Coronary artery (tissue), 2 donors: ENCODE results near the gene BLM.

ENCODE experiments used
- DNase-seq: peaks from one replicate; pipeline ENCODE4 v3.0.0-alpha.2; 2017; ENCODE audit warnings: low spot score
- H3K27ac ChIP-seq, 2 donors: fragments of 200-600 bp; sonication (generic); one replicate each; pipeline ENCODE4 v1.5.1; 2016 to 2019
- H3K4me3 ChIP-seq: fragments of 200-600 bp; sonication (generic); 2 replicates; pipeline ENCODE4 v1.5.1; 2016; ENCODE audit warnings: mild to moderate bottlenecking, moderate library complexity
- CTCF ChIP-seq: fragments of 200-600 bp; sonication (generic); IDR thresholded peaks from one replicate; pipeline ENCODE4 v1.5.1; 2019; ENCODE audit warnings: antibody characterized with exemption

BLM gene

GRCh38 chr15:90808517-90809235 lies 91.5 kb downstream of the BLM start:
- no peak for TF ChIP-seq CTCF
- Histone ChIP-seq H3K4me3 (no peak overlapping the region), H3K27ac (no peak overlapping the region)
- no peak for DNase-seq

- TF ChIP-seq CTCF, result no peak
- DNase-seq, result no peak
- Histone ChIP-seq H3K4me3 (no peak overlapping the region), H3K27ac (no peak overlapping the region)
Observed at GRCh38 chr15:90809536-90809935, 92.4 kb downstream of the BLM start.

GRCh38 chr15:90810354-90810753 lies 93.2 kb downstream of the BLM start:
- no peak for DNase-seq
- TF ChIP-seq CTCF, result no peak
- no peak overlapping the region for H3K27ac ChIP-seq
- no peak overlapping the region for H3K4me3 ChIP-seq

GRCh38 chr15:90812171-90812957 lies 95.2 kb downstream of the BLM start:
- TF ChIP-seq CTCF, result no peak
- H3K27ac ChIP-seq, result no peak overlapping the region
- no peak overlapping the region for H3K4me3 ChIP-seq
- DNase-seq, result no peak

- Histone ChIP-seq H3K4me3 (no peak overlapping the region), H3K27ac (no peak overlapping the region)
- no peak for TF ChIP-seq CTCF
- DNase-seq, result no peak
Observed at GRCh38 chr15:90812958-90813265, 95.8 kb downstream of the BLM start.

- TF ChIP-seq CTCF, result no peak
- DNase-seq, result no peak
- Histone ChIP-seq H3K27ac (no peak overlapping the region), H3K4me3 (no peak overlapping the region)
Observed at GRCh38 chr15:90813796-90814190, 96.6 kb downstream of the BLM start.

- no peak for TF ChIP-seq CTCF
- Histone ChIP-seq H3K4me3 (no peak overlapping the region), H3K27ac (no peak overlapping the region)
- DNase-seq, result no peak
Observed at GRCh38 chr15:90814191-90814821, 97.2 kb downstream of the BLM start.
